Activated CD8-positive, alpha-beta memory T cell treated with anti-CD3 and anti-CD28 coated beads, Interleukin-2, amount 50 U/mL, for 24 hours (primary cell): ENCODE results near the gene ALS2.
"Not testable (repeated sequence)": the region's sequence is repeated elsewhere in the genome, so short reads cannot be mapped to it uniquely, and the experiment has no call there.

Experiments
- DNase-seq: peaks from one replicate; pipeline ENCODE4 v3.0.0-alpha.2; 2020; ENCODE audit errors: extremely low read depth

The ALS2 gene

GRCh38 chr2:201793631-201794030, 12.9 kb upstream of the ALS2 start:
- no peak for DNase-seq

DNA sequence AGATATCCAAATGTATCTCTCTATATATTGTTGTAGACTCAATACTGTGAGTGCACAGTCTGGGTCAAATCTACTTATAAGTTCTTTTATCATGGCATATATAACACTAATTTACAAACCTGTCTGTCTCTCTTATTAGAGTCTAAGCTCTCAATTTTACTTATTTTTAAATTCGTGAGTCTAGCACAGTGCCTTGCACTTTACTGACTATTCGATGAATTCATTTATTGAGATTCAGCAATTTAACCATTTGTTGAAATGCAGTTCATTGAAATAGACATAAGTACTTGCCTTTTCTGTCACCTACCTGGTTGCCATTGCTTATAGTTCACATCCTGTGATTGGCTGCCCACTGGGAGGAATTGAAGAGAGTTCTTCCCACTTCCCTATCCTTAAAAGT, 10.3 kb upstream of the ALS2 start:
- no peak for DNase-seq

GRCh38 chr2:201790291-201790690, 9.6 kb upstream of the ALS2 start:
- DNase-seq = no peak

- DNase-seq = no peak
These were observed 8.7 kb upstream of the ALS2 start for GRCh38 chr2:201789395-201789794.

DNA sequence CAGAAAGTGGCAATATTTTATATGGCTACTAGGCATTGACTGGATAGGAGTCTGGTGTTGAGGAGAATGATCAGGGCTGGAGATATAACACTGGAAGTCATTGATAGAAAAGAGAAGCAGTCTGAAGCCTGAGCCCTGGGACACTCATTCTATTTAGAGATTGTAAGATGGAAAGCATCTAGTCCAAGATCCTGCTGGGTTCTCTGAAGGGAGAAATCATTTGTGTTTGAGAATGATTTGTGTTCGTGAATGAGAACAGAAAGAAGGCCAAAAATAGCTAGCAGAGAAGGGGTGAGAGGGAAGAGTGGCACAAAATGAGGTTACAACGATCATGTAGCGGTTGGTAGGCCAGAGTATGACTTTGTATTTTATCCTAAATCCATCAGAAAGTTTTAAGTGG, 7.6 kb upstream of the ALS2 start:
- no peak for DNase-seq

GRCh38 chr2:201786471-201786870, 5.7 kb upstream of the ALS2 start:
- DNase-seq = no peak

DNA sequence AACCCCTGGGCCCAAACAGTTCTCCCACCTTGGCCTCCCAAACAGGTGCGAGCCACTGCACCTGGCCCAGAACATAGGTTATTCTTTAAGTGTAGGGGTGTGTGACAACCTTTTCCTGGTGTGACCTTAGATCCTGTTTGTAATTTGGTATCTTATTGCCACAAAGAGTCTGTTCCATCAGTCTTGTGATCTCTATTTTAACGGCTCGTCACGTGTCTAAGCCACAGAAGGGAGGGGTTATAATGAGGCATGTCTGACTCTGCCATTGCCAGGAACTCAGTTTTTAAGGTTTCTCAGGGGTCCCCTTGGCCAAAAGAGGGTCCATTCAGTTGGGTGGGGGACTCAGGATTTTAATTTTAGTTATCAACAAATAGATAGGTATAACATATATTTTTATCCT, 4.4 kb upstream of the ALS2 start:
- no peak for DNase-seq

DNA sequence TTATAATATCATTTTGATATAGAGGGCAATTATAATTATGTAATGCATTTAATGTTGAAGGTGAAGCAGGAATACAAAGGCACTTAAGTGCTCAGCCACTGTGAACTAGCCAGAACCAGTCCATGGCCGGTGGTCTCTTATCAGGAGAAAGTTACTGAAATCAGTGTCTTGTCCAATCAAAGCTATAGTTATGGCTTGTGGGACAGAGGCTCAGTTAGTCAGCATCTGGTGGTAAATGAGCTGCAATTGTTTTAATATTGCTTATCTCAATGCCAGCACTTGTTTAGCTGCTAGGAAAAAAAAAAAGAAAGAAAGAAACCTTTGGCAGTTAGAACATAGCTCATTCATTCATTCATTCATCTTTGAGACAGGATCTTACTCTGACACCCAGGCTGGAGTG, 3.8 kb upstream of the ALS2 start:
- no peak for DNase-seq

DNA sequence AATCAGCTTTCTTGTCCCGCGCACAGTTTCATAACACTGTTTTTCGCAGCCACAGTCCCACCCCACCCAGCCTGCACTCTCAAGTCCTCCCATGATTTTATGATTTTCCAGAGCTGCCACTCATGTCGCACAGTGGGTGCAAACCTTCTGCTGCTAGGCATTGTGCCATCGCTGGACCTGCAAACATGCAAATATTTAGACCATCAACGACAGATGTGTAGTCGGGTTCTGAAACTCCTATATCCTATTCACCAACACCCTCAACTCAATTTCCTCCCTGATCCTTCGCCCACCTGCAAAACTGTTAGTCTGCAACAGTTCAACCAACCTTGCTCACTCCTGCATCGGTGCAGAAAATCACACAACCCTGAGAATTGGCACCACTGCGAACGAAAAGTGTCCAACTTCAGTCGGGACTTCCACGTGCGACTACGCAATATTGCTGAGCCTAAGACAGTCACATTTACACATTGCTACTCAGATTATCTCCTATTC, 871 bp upstream of the ALS2 start:
- no peak for DNase-seq

DNA sequence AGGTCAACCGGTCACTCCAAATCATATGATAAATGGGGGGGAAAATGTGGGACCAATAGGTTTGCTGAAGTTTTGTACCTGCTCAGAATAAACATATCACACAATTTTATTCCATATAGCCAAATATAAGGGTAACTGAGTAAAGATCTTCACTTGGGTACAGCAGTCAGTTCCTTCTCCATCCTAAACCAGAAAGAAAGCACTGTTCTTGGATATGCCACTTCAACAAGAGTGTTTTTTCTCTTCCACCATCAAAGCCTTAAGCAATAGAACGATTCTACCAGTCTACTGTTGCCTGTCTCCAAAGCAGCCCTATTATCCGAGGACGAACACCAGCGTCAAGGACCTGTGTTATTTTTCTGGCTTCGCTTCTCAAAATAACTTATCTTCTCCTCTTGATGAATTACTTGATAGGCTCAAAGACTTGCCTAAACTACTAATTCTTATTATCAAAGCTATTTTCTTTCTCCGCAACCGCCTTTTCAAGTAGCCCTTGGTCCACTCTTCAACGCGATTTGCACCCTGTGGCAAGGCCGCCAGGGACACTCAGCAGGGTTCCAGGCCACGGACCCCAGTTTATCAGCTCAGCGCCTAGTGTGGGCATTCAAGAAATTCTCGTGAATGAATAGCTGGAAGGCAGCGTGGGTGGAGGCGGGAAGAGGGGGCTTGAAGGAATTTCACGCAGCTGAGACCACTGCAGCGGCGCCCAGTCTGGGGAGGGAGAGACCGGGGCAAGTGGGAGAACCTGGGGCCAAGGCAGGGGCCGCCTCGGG, 646 bp downstream of the ALS2 start:
- no peak for DNase-seq

GRCh38 chr2:201777869-201778268, 2.9 kb downstream of the ALS2 start:
- no peak for DNase-seq

DNA sequence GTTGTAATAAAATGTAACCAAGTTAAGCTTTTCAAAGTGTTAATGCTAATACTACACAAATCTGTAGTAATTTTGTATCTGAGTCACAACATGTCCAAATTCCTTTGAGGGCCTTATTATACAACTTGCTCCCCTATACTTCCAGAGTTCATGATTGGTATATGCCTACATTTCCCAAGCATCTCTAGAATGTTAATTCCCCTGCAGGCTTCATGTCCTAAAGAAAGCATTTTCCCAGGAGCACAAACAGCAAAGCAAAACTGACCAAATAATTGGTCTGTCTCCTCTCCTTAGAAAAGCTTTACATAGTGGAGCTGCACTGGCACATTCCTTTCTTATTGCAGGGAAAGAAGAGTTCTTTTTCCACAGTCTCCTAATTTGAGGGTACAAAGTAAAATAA, 3.7 kb downstream of the ALS2 start:
- no peak for DNase-seq

- no peak for DNase-seq
These were observed 5.4 kb downstream of the ALS2 start for GRCh38 chr2:201775326-201775725.

DNA sequence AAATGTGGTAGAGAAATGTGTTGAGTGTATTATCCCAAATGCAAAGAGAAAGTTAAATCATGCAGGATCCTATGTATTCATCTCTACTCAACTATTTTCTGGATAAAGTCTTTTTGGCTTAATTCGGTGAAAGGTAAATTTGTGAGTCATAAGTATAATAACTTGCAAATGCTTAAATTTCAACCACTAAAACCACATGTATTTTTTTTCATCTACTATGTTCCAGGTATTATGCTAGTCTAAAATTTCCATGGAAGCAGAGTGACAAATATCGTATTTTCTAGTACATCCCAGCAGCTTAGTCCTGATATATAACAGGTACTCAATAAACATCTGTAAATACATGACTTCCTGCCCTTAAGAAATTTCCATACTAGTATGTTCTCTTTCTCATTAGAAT, 6.2 kb downstream of the ALS2 start:
- DNase-seq = no peak

GRCh38 chr2:201773990-201774389, 6.7 kb downstream of the ALS2 start:
- no peak for DNase-seq

DNA sequence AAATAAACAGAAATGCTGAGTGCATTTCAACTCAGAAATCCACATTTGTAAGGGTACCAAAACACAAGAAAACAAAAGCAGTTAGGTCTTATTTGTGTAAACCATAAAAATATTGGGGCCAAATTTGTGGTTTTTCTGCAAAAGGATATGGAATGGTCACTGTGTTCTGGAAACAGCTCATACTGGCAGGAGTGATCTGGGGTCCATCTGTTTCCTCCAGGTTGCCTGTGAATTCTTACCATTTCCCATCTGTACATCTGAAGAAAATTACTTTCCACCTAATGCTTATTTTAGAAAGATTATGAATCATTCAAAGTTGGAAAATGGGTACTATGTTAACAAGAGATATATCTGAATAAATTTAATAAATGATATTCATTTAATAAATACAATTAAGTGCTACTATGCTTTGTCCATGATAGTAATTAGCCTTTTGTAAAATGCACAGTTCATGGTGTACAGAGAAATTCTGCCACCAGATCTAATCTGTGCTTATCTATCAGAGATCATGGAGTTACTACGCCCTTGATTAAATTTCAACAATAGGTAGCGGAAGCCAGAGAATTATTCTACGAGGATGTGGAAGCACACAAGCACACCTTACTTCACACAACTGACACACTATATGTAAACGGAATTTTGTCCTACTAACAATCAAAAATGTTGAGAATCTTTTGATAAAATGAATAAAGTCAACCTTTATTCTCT, 10.9 kb downstream of the ALS2 start:
- no peak for DNase-seq

GRCh38 chr2:201768918-201769317, 11.8 kb downstream of the ALS2 start:
- no peak for DNase-seq

GRCh38 chr2:201765799-201766198, 14.9 kb downstream of the ALS2 start:
- DNase-seq = no peak

DNA sequence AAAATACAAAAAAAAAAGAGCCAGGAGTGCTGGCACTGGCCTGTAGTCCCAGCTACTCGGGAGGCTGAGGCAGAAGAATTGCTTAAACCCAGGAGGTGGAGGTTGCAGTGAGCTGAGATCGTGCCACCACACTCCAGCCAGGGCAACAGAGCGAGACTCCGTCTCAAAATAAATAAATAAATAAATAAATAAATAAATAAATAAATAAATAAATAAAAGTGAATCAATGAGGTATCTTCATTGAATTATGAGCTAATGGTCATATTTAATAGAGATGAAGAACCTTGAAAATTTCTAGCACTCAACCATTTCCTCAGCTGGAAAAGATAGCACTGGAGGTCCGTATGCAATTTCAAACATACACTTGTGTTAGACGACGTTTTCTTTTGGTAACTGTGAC, 16.3 kb downstream of the ALS2 start:
- DNase-seq = not testable (repeated sequence)

GRCh38 chr2:201761101-201761500, 19.6 kb downstream of the ALS2 start:
- no peak for DNase-seq

DNA sequence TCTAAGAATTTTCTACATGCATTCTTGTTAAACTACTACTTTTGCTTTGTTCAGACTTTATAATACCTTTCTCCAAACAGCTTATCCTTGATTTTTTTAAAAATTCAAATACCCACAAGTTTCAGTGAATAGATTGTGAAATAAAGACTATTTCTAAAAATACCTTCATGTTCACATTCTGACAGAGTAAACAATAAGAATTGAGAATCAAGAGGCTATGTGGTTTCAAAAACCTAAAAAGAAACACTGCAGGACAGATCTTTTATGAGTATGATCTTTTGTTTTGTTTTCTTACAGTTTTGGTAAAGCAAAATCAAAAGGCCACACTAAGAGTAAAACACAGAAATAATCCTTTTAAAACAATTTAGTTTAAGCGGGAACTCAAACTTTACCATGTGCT, 21.2 kb downstream of the ALS2 start:
- no peak for DNase-seq

GRCh38 chr2:201758873-201759272, 21.9 kb downstream of the ALS2 start:
- no peak for DNase-seq

GRCh38 chr2:201758234-201758633, 22.5 kb downstream of the ALS2 start:
- DNase-seq = no peak
